HG02885 (cell line): ENCODE measurements around the gene CNTN2.

Experiments
- ATAC-seq: cut with Tn5 transposase; IDR thresholded peaks from one replicate; pipeline ENCODE4 v1.9.1; 2021; ENCODE audit warnings: mild to moderate bottlenecking; ENCODE audit not compliant: unreplicated experiment, poor library complexity

The CNTN2 gene

GRCh38 chr1:205071028-205071409, 28.0 kb downstream of the CNTN2 start:
- no peak for ATAC-seq

GRCh38 chr1:205071801-205072200, 28.8 kb downstream of the CNTN2 start:
- ATAC-seq = no peak

DNA sequence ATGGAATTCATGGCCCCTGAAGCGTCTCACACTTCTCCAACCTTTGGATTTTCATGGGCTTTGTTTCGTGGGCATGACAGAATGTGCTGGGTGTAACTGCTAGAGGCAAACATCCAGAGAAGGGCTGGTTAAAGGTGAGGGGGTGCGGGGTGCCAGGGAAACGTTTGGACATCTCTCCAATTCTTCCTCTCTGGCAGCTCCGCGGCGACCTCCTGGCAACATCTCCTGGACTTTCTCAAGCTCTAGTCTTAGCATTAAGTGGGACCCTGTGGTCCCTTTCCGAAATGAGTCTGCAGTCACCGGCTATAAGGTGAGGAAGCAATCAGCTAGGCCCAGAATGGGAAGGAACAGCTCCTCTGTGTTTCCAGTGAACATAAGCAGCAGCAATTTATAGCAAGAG, 29.3 kb downstream of the CNTN2 start:
- no peak for ATAC-seq

- ATAC-seq = no peak
Measured at GRCh38 chr1:205072881-205073280, 29.9 kb downstream of the CNTN2 start.

DNA sequence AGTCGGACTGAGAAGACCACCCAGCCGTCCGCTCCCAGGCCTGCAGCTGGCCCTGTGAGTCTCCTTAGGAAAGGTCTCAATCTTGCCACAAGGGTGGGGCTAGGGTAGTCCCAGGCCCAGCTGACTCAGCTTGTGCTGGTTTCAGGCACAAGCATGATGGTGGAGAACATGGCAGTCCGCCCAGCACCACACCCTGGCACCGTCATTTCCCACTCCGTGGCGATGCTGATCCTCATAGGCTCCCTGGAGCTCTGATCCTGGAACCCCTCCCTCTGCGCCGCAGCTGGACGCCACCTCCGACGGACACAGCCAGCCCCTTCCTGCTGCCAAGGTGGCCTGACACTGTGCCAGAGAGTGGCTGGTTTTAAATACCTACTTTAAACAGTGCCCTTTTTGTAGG, 30.5 kb downstream of the CNTN2 start:
- no peak for ATAC-seq

- no peak for ATAC-seq
Measured at GRCh38 chr1:205074084-205074483, 31.1 kb downstream of the CNTN2 start.

DNA sequence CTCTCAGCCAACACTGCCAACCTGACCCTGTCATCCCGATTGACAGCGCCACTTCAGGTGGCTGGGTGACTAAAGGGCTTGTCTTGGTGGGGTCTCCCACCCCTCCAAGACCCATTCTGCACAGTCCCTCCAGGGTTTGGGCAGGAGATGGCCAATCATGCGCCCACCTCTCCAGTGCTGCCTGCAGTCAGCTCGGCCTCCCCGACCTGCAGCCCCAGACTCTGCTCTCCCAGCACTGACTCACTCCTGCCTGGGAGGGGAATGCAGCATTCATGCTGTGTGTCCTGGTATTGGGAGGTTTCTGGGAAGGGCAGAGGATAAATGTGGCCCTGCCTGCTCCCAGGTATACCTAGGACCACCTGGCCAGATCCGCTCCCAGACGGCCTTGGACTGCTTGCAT, 31.5 kb downstream of the CNTN2 start:
- ATAC-seq = no peak

GRCh38 chr1:205075642-205076155, 32.7 kb downstream of the CNTN2 start:
- no peak for ATAC-seq

- no peak for ATAC-seq
Measured at GRCh38 chr1:205076245-205076761, 33.3 kb downstream of the CNTN2 start.

GRCh38 chr1:205077158-205077933, 34.3 kb downstream of the CNTN2 start:
- no peak for ATAC-seq

DNA sequence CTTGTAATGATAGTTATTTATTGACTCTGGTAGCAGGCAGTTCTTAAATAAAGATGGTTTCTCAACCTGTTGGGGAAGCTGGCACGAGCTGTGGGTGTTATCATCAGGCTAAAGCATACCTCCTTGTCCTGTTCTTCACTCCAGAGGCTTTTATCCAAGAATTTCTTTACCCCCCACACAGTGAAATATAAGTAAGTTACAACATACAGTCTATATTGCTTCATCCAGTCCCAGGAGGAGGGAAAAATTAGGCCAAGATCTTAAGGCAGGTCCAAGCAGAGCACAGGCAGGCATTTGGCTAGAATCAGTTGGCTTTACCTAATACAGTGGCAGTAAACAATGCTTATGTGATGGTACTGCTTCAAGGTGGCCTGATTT, 34.9 kb downstream of the CNTN2 start:
- ATAC-seq = no peak

DNA sequence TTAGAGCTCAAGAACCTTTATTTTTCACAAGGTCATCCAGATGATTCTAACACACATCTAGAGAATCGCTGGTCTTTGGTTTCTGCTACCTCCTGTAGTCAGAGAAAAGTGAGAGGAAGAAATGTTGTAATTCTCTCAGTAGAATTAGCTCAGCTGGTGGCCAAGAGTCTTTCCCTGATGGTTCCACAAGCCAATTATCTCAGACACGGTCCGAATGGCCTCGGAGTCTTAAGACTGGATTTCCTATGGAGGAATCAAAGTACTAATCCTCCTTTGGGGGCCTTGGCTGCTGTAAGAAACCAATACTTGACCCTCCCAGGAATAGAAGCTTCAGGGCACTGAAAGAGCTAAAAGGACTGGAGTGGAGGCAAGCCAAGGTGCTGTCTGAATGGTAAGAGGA, 39.4 kb downstream of the CNTN2 start:
- ATAC-seq = no peak

DNA sequence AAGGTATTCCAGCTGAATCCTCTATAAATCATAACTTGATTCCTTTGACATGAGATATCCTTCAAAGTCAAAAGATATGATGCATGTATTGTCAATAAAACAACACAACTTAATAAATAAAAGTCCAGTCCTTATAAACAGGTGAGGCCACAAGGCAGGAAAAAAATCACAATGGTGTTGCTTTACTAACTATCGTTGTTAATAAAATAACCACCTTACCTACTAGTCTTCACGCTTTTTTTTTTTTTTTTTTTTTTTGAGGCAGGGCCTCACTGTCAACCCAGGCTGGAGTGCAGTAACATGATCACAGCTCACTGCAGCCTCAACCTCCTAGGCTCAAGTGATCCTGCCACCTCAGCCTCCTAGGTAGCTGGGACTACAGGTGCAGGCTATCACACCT, 41.3 kb downstream of the CNTN2 start, which contains the start of gene TMEM81:
TMEM81 (minus strand) TSS at position 101 of the 400 bp plus-strand sequence. CDS start 140 bp downstream, outside the sequence.
- no peak for ATAC-seq

- no peak for ATAC-seq
Measured at GRCh38 chr1:205088341-205088740, 45.3 kb downstream of the CNTN2 start.

GRCh38 chr1:205091043-205091740, 48.2 kb downstream of the CNTN2 start:
- ATAC-seq = no peak

- no peak for ATAC-seq
Measured at GRCh38 chr1:205095422-205095821, 52.4 kb downstream of the CNTN2 start.

DNA sequence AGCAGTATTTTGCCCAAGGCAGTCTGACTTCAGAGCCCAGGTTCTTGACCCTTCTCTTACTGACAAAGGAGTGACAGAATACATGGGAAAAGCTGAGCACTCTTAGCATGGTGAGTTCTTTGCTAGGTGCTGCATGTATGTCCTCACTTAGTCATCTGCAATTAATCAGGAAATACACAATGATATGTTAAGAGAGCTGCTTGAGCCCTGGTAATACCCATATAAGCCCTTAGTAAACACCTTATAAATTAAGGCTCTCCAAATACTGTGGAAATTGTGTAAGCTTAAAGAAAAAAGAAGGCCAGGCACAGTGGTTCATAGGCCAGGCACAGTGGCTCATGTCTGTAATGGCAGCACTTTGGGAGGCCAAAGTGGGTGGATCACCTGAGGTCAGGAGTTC, 55.2 kb downstream of the CNTN2 start:
- ATAC-seq = no peak

- no peak for ATAC-seq
Measured at GRCh38 chr1:205102404-205102803, 59.4 kb downstream of the CNTN2 start.

DNA sequence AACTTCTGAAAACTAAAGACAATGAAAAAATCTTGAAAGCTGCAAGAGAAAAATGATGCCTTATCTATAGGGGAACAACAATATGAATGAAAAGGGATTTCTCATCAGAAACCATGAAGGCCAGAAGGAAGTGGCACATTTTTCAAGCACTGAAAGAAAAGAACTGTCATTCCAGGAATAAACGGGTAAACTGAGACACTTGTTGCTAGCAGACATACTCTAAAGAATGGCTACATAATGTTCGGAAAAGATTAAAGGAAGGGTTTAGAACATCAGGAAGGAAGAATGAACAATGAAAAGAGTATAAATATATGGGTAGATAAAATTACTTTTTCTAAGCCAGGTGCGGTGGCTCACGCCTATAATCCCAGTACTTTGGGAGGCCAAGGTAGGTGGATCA, 64.3 kb downstream of the CNTN2 start:
- no peak for ATAC-seq

- ATAC-seq = no peak
Measured at GRCh38 chr1:205108464-205108863, 65.5 kb downstream of the CNTN2 start.

GRCh38 chr1:205109269-205109668, 66.3 kb downstream of the CNTN2 start:
- ATAC-seq = no peak
